ENCODE measurements around the gene ACTR1B. TPM values are rescaled to one million over a fixed set of nuclear protein-coding genes. Genes with fewer than 3 reads are reported as not detected.

The ACTR1B gene
- total RNA-seq, 2 donors from 2014 or later = 80.3 to 128 TPM

DNA sequence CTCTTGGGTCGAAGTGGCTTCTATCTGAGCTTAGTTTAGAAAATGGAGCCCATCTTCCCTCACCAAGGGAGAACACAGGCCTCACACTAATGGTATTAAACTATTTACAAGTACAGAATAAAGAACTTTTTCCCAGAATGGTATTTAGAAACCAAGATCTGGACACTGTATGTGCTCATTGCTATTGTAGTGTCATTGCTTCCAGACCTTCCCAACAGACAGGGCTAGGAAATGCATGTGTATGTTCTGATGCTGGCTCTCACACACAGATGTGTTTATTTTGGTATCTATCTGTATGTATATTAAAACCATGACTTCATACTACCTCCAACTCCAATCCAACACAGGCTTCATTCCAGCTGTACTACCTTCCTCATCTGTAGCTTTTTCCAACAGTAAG is 10.0 kb downstream of the ACTR1B start:
- Histone ChIP-seq H3K4me3 (no peak overlapping the region), H3K36me3 (peaks cover 27% of the 10 kb centered on the region)
- TF ChIP-seq, protein P1, sequence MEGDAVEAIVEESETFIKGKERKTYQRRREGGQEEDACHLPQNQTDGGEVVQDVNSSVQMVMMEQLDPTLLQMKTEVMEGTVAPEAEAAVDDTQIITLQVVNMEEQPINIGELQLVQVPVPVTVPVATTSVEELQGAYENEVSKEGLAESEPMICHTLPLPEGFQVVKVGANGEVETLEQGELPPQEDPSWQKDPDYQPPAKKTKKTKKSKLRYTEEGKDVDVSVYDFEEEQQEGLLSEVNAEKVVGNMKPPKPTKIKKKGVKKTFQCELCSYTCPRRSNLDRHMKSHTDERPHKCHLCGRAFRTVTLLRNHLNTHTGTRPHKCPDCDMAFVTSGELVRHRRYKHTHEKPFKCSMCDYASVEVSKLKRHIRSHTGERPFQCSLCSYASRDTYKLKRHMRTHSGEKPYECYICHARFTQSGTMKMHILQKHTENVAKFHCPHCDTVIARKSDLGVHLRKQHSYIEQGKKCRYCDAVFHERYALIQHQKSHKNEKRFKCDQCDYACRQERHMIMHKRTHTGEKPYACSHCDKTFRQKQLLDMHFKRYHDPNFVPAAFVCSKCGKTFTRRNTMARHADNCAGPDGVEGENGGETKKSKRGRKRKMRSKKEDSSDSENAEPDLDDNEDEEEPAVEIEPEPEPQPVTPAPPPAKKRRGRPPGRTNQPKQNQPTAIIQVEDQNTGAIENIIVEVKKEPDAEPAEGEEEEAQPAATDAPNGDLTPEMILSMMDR (IDR thresholded peaks at IDR 0.05) = no peak

DNA sequence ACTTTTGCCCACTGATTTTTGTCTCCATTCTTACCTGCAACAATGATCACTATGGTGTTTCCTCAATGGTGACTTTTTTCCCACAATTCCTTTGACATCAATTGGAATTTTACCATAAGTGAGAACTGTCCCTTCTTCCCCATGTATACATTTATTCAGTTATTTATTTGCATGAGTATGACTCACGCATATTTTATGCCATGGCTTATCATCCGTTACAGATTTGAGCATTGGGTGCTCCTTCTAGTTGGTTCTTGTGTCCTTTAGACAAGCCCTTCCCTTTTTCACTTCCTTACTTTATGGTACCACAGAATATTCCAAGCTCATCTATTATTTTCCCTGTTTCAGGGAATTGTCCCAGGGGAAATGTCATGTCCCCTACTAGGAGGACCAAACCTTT is 10.4 kb downstream of the ACTR1B start:
- TF ChIP-seq, protein P1 (IDR thresholded peaks at IDR 0.05) = no peak
- no peak for DNase-seq (ENCODE audit: low spot score)
- no peak overlapping the region for H3K27ac ChIP-seq
- no peaks in the 10 kb centered on the region for H3K4me1 ChIP-seq (ENCODE audit: control insufficient read depth in 1 of 2, low read depth in 2 of 2)
- no peaks in the 10 kb centered on the region for H3K9me3 ChIP-seq
- no peak for ATAC-seq (ENCODE audit: insufficient number of reproducible peaks, low FRiP score, low read depth)
- peaks cover 24% of the 10 kb centered on the region for H3K36me3 ChIP-seq
- H3K4me3 ChIP-seq = no peak overlapping the region
- no peaks in the 10 kb centered on the region for H3K27me3 ChIP-seq (replicated peaks; ENCODE audit: insufficient read depth)

More for the DNA sequence above, 10.0 kb downstream of the ACTR1B start:
- DNase-seq (ENCODE audit: low spot score) = no peak
- H3K9me3 ChIP-seq = no peaks in the 10 kb centered on the region
- H3K27ac ChIP-seq = no peak overlapping the region
- no peaks in the 10 kb centered on the region for H3K27me3 ChIP-seq (replicated peaks; ENCODE audit: insufficient read depth)
- no peak for ATAC-seq (ENCODE audit: insufficient number of reproducible peaks, low FRiP score, low read depth)
- no peaks in the 10 kb centered on the region for H3K4me1 ChIP-seq (ENCODE audit: control insufficient read depth in 1 of 2, low read depth in 2 of 2)

DNA sequence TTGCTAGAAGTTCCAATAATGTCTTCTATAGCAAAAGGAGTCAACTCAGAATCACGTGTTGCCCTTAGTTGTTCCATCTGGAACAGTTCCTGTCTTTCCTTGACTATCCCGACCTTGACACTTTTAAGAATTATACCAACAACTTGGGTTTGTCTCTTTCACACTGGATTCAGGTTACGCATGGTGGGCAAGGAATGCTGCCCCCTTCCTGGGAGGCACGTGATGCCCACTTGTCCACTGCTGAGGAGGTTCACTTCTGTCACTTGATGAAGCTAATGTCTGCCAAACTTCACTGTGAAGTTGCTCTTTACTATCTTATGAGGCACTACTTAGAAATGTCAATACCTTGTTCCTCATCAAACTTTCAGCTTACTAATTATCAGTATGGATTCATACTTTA is 12.7 kb downstream of the ACTR1B start:
- peaks cover 18% of the 10 kb centered on the region for H3K36me3 ChIP-seq
- H3K27me3 ChIP-seq (replicated peaks; ENCODE audit: insufficient read depth) = no peaks in the 10 kb centered on the region
- no peak for DNase-seq (ENCODE audit: low spot score)
- H3K4me1 ChIP-seq (ENCODE audit: control insufficient read depth in 1 of 2, low read depth in 2 of 2) = peaks cover 7 to 11% of the 10 kb centered on the region in 2 donors
- no peak overlapping the region for H3K27ac ChIP-seq
- TF ChIP-seq, protein P1 (IDR thresholded peaks at IDR 0.05) = no peak
- ATAC-seq (ENCODE audit: insufficient number of reproducible peaks, low FRiP score, low read depth) = no peak
- H3K9me3 ChIP-seq = no peaks in the 10 kb centered on the region
- no peak overlapping the region for H3K4me3 ChIP-seq

DNA sequence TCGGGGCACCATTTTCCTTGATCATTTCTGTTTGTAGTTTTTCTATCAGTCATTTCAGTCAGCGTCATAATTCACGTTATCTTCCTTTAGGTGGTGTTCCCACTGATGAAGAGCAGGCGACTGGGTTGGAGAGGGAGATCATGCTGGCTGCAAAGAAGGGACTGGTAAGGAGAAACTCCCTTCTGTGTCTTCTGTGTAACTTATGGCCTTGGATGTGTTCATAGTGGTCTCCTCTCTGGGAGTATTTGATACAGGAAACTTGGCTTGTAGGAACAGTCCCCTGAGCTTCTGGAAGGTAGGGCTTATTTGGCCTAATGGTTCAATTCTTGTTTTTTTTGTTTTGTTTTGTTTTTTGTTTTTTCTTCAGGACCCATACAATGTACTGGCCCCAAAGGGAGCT is 16.9 kb downstream of the ACTR1B start:
- ATAC-seq (ENCODE audit: insufficient number of reproducible peaks, low FRiP score, low read depth) (no peak), DNase-seq (ENCODE audit: low spot score) (no peak)
- peaks cover 16% of the 10 kb centered on the region for H3K36me3 ChIP-seq
- no peaks in the 10 kb centered on the region for H3K9me3 ChIP-seq
- H3K27ac ChIP-seq = peak overlapping the region; percentile 74 to 89
- peaks cover 7 to 19% of the 10 kb centered on the region in 2 donors for H3K4me1 ChIP-seq (ENCODE audit: control insufficient read depth in 1 of 2, low read depth in 2 of 2)
- peak overlapping the region; percentile 99 for H3K4me3 ChIP-seq
- H3K27me3 ChIP-seq (replicated peaks; ENCODE audit: insufficient read depth) = no peaks in the 10 kb centered on the region
- TF ChIP-seq, protein P1 (IDR thresholded peaks at IDR 0.05) = no peak

DNA sequence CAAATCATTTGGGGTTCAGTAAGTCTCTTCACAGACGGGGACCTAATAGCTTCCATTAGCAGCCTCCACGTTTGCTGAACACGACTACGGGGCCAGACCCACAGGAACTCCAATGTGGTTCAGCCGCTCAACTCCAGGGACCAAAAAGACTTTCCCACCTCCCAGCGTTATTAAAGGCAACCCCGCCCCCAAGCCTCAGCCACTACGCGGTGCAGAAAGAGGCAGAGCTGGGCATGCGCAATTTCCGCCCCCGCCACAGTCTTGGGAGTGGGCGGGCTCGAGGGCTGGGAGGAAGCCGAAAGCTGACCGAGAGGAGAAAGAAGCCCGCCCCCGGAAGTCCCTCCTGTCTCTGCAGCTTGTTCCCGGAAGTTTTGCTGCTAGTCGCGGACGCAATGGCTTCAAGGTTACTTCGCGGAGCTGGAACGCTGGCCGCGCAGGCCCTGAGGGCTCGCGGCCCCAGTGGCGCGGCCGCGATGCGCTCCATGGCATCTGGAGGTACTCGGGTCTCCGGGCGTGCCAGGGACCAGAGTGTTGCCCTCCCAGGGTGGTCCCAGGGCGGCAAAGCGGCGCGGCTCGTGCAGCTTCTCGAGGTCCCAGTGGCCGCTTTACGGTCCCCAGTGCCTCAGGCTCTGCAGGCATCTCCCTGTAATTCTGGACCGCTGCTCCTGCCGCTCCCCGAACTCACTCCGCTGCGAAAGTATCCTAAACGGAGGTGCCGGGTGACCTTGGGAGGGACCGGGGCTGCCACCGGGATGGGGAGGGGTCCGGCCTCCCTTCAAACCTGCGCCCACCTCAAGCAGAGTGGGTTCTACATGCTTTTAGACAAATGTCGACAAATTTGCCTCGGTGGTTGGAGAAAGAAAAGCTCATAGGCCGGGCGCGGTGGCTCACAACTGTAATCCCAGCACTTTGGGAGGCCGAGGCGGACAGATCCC is 17.9 kb downstream of the ACTR1B start, which contains the start of gene COX5B:
TSS of gene COX5B (plus strand) at position 368 of the 935 bp plus-strand sequence. CDS start at position 393, 25 bp downstream.
- ATAC-seq (ENCODE audit: insufficient number of reproducible peaks, low FRiP score, low read depth) (peak; percentile 97), DNase-seq (ENCODE audit: low spot score) (peak; percentile 97)
- Histone ChIP-seq H3K4me1 (ENCODE audit: control insufficient read depth in 1 of 2, low read depth in 2 of 2) (peaks cover 7 to 19% of the 10 kb centered on the region in 2 donors), H3K9me3 (no peaks in the 10 kb centered on the region), H3K36me3 (peaks cover 16% of the 10 kb centered on the region), H3K27ac (peak within 1 kb of the TSS; percentile 74 to 95), H3K27me3 (replicated peaks; ENCODE audit: insufficient read depth) (no peaks in the 10 kb centered on the region), H3K4me3 (peak within 1 kb of the TSS; percentile 99)
- TF ChIP-seq, protein P1 (IDR thresholded peaks at IDR 0.05) = no peak
